HFF-Myc (cell line): Measurements from ENCODE around the gene KIF13A.
"Not testable (repeated sequence)": the region's sequence is repeated elsewhere in the genome, so short reads cannot be mapped to it uniquely, and the experiment has no call there.

Experiments used
- DNase-seq: peaks from one replicate; pipeline ENCODE4 v3.0.0-alpha.2; 2011; ENCODE audit warnings: low read depth; ENCODE audit errors: extremely low read depth
- H3K4me3 ChIP-seq: replicated peaks from 2 replicates; pipeline ENCODE4 v1.5.1; 2011; ENCODE audit warnings: low read depth, mild to moderate bottlenecking, control low read depth, low read length
- CTCF ChIP-seq: IDR thresholded peaks from 2 replicates; pipeline ENCODE4 v1.5.1; 2012; ENCODE audit warnings: mild to moderate bottlenecking, low read depth, low read length, control low read depth; ENCODE audit errors: missing control alignments

KIF13A gene

GRCh38 chr6:17894191-17894590 is 93.2 kb downstream of the KIF13A start:
- no peak for TF ChIP-seq CTCF
- no peak overlapping the region for H3K4me3 ChIP-seq
- no peak for DNase-seq

GRCh38 chr6:17892097-17892686 is 95.2 kb downstream of the KIF13A start:
- H3K4me3 ChIP-seq = no peak overlapping the region
- DNase-seq = no peak
- TF ChIP-seq CTCF = no peak

- H3K4me3 ChIP-seq = no peak overlapping the region
- DNase-seq = no peak
- no peak for TF ChIP-seq CTCF
Measured at GRCh38 chr6:17890309-17890708, 97.1 kb downstream of the KIF13A start.

GRCh38 chr6:17889777-17890176 is 97.7 kb downstream of the KIF13A start:
- not testable (repeated sequence) for DNase-seq, H3K4me3 ChIP-seq

- no peak for TF ChIP-seq CTCF
- H3K4me3 ChIP-seq = no peak overlapping the region
- no peak for DNase-seq
Measured at GRCh38 chr6:17886891-17887290, 100.5 kb downstream of the KIF13A start.

GRCh38 chr6:17885889-17886576 is 101.4 kb downstream of the KIF13A start:
- H3K4me3 ChIP-seq = no peak overlapping the region
- DNase-seq = no peak

More at GRCh38 chr6:17885889-17886576, 101.4 kb downstream of the KIF13A start:
- TF ChIP-seq CTCF = no peak
